Measurements from ENCODE around the gene CYGB. TPM values are rescaled to one million over a fixed set of nuclear protein-coding genes. Genes with fewer than 3 reads are reported as not detected.

CYGB gene
- total and polyA plus RNA-seq, 2 of the 13 experiments (the other 11 are each of a cell fraction or from before 2014, with no cell fraction given) = 18.9 to 27.1 TPM

GRCh38 chr17:76506408-76507345 lies 30.8 kb downstream of the CYGB start (continued):
- TF ChIP-seq ZBTB10 (CRISPR knock-in tag; IDR thresholded peaks at IDR 0.05; ENCODE audit: borderline replicate concordance) = no peak
- TF ChIP-seq HNRNPUL1 (IDR thresholded peaks at IDR 0.05; ENCODE audit: low read depth, low read length) = no peak
- TF ChIP-seq ZMAT3 (CRISPR knock-in tag; conservative IDR thresholded peaks at IDR 0.05) = no peak; the same call in 1 of the 2 replicates
- no peak for TF ChIP-seq ZNF383 (CRISPR knock-in tag; IDR thresholded peaks at IDR 0.05; ENCODE audit: borderline replicate concordance)
- TF ChIP-seq ZBTB1 (CRISPR knock-in tag; IDR thresholded peaks at IDR 0.05; ENCODE audit: borderline replicate concordance) = no peak
- TF ChIP-seq ISX (CRISPR knock-in tag; conservative IDR thresholded peaks at IDR 0.05) = no peak
- TF ChIP-seq CSRNP2 (CRISPR knock-in tag; conservative IDR thresholded peaks at IDR 0.05; ENCODE audit: low read depth) = no peak
- no peak for TF ChIP-seq AHR (CRISPR knock-in tag; IDR thresholded peaks at IDR 0.05)
- TF ChIP-seq ZNF180 (CRISPR knock-in tag; IDR thresholded peaks at IDR 0.05; ENCODE audit: borderline replicate concordance, low read depth) = no peak
- peak; percentile 84; the same call in 1 of the 2 replicates for TF ChIP-seq ARHGAP35 (CRISPR knock-in tag; IDR thresholded peaks at IDR 0.05; ENCODE audit: borderline replicate concordance)
- TF ChIP-seq PRDM10 (CRISPR knock-in tag; IDR thresholded peaks at IDR 0.05; ENCODE audit: low read depth) = no peak
- TF ChIP-seq PTBP1 (IDR thresholded peaks at IDR 0.05; ENCODE audit: low read depth, low read length, poor library complexity, severe bottlenecking) = no peak
- TF ChIP-seq TFDP2 (CRISPR knock-in tag; IDR thresholded peaks at IDR 0.05) = peak; percentile 56; the same call in 1 of the 2 replicates
- no peak for TF ChIP-seq JUN (CRISPR knock-in tag; IDR thresholded peaks at IDR 0.05)
- no peak; the same call in 1 of the 2 replicates for TF ChIP-seq ZNF572 (CRISPR knock-in tag; IDR thresholded peaks at IDR 0.05)
- no peak for TF ChIP-seq PHB2 (IDR thresholded peaks at IDR 0.05; ENCODE audit: partially characterized antibody)
